Esophagus muscularis mucosa (tissue), 4 donors: ENCODE results near the gene PIK3R2. TPM values are rescaled to one million over a fixed set of nuclear protein-coding genes. Genes with fewer than 3 reads are reported as not detected.
A peak's percentile ranks its signal among the peaks of the same experiment; 100 is the strongest.
"Not testable (repeated sequence)": the region's sequence is repeated elsewhere in the genome, so short reads cannot be mapped to it uniquely, and the experiment has no call there.

Experiments used
- DNase-seq: peaks from one replicate; pipeline ENCODE4 v3.0.0-alpha.2; 2017; ENCODE audit errors: extremely low spot score
- H3K27ac ChIP-seq, 4 donors: fragments of 200-600 bp; sonication (generic); replicated peaks in 1 of 4; 1 replicate in 3 of 4; 2 replicates in 1 of 4; pipeline ENCODE4 v1.5.1; 2016 to 2019; ENCODE audit warnings: mild to moderate bottlenecking in 1 of 4
- H3K27me3 ChIP-seq, 4 donors: fragments of 200-600 bp; sonication (generic); one replicate each; pipeline versions ENCODE4 v1.5.1 to v1.6.0; 2016 to 2019
- H3K36me3 ChIP-seq, 4 donors: fragments of 200-600 bp; sonication (generic); one replicate each; pipeline ENCODE4 v1.5.1; 2016 to 2019
- H3K4me1 ChIP-seq, 4 donors: fragments of 200-600 bp; sonication (generic); one replicate each; pipeline ENCODE4 v1.5.1; 2016 to 2019
- H3K4me3 ChIP-seq, 4 donors: fragments of 200-600 bp; sonication (generic); 1 replicate in 2 of 4; 2 replicates in 2 of 4; pipeline ENCODE4 v1.5.1; 2016 to 2019; ENCODE audit warnings: mild to moderate bottlenecking in 4 of 4, moderate library complexity in 1 of 4
- H3K9me3 ChIP-seq, 4 donors: fragments of 200-600 bp; sonication (generic); 1 replicate in 3 of 4; 2 replicates in 1 of 4; pipeline ENCODE4 v1.5.1; 2016 to 2019
- EP300 ChIP-seq: sonication (generic); formaldehyde crosslinking; IDR thresholded peaks from one replicate; pipeline ENCODE4 v1.6.1; 2017; ENCODE audit warnings: antibody characterized with exemption
- POLR2A ChIP-seq: fragments of 450-650 bp; IDR thresholded peaks from one replicate; pipeline ENCODE4 v1.6.1; 2017; ENCODE audit warnings: antibody characterized with exemption, moderate library complexity, mild to moderate bottlenecking, low read depth
- POLR2AphosphoS5 ChIP-seq, 2 donors: sonication (generic); formaldehyde crosslinking; IDR thresholded peaks; one replicate each; pipeline ENCODE4 v1.6.1; 2017; ENCODE audit warnings: antibody characterized with exemption in 2 of 2
- WGBS: methylation state at CpG from one replicate; pipeline ENCODE4 v1.1.5; 2018; 5-methylcytosine and 5-hydroxymethylcytosine counted together
- intact Hi-C: fragments of 100-400 bp; cut with DNase I; formaldehyde crosslinking; loops from one replicate; pipeline ENCODE4 v1.15.1; 2023
- total RNA-seq, 4 donors: library from RNA; depleted of rRNA; stranded (reverse); fragments of >200 nt; gene quantifications; one replicate each; pipeline versions ENCODE4 v1.1.0 to v1.2.1, GENCODE V29; 2016
- TF ChIP-seq, protein P1 (sequence below), 3 experiments: fragments of 200-600 bp in 2 of 3; fragments of 450-650 bp in 1 of 3; sonication (generic) in 2 of 3; IDR thresholded peaks; one replicate each; pipeline ENCODE4 v1.5.1; 2017 to 2019; ENCODE audit warnings: antibody characterized with exemption in 3 of 3, mild to moderate bottlenecking in 2 of 3, moderate library complexity in 1 of 3

Gene PIK3R2
- total RNA-seq, 4 donors from 2014 or later: 4.2 to 32.2 (median 19.4) TPM

DNA sequence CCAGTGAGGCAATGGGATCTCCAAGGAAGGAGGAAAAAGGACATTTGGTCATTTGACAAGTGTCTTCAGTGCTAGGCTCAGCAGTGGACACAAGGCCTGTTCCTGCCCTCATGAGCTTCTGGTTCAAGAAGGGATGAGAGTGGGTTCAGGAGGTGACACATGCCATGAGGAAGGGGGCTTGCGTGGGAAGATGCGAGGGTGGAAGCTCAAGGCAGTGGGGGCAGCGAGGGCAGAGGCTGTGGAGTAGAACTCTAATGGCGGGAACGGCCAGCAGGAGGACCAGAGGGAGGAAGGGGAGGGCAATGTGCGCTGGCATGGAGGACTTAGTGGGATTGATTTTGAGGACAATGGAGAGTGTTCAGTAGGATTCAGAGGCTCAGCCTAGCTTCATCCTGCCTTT is 3.3 kb downstream of the PIK3R2 start:
- TF ChIP-seq EP300 (no peak), POLR2AphosphoS5 (IDR thresholded peaks at IDR 0.05) (no peak), POLR2A (no peak)
- TF ChIP-seq, protein P1, sequence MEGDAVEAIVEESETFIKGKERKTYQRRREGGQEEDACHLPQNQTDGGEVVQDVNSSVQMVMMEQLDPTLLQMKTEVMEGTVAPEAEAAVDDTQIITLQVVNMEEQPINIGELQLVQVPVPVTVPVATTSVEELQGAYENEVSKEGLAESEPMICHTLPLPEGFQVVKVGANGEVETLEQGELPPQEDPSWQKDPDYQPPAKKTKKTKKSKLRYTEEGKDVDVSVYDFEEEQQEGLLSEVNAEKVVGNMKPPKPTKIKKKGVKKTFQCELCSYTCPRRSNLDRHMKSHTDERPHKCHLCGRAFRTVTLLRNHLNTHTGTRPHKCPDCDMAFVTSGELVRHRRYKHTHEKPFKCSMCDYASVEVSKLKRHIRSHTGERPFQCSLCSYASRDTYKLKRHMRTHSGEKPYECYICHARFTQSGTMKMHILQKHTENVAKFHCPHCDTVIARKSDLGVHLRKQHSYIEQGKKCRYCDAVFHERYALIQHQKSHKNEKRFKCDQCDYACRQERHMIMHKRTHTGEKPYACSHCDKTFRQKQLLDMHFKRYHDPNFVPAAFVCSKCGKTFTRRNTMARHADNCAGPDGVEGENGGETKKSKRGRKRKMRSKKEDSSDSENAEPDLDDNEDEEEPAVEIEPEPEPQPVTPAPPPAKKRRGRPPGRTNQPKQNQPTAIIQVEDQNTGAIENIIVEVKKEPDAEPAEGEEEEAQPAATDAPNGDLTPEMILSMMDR (IDR thresholded peaks at IDR 0.05): no peak
- peaks cover 6 to 9% (median 8%) of the 10 kb centered on the region in 4 donors for H3K36me3 ChIP-seq
- no peak for DNase-seq
- peak overlapping the region; percentile 75 to 89 (median 81) for H3K27ac ChIP-seq
- peaks cover 51 to 73% (median 68%) of the 10 kb centered on the region in 4 donors for H3K4me1 ChIP-seq
- H3K9me3 ChIP-seq: no peaks in the 10 kb centered on the region
- intact Hi-C loops: loop anchor here (10.0 kb wide), 1 partner anchor 151 kb away; the partner anchor contains the start of gene ARRDC2
- H3K4me3 ChIP-seq: no peak overlapping the region
- no peaks in the 10 kb centered on the region for H3K27me3 ChIP-seq
- 90% methylated on average over 6 of the region's 6 CpGs for WGBS

DNA sequence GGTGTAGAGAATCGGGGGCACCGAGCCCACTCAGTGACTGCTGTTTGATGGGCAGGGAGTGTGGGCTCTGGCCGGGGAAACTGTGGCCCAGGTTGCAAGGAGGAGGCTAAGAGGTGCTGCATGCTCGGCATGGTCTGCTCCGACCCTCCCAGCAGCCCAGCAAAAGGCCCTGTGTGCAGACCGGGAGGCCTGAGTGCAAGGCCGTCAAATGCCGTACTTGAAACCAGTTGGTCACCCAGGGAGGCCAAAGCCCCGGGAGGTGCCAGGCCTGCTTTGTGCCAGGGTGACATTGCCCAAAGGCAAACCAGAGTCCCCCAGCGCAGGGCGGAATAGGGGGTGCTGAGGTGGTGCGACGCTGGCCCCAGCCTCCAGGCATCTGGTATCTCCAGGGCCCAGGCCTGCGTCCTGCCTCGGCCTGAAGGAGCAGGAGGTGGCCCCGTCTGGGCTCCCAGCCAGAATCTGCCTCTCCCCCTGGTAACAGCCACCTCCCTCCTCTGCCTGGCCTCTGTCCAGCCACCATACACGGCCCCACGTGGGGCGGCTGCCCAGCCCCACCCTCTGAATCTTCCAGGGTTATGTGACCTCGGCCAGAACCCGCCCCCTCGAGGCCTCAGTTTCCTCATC is 4.0 kb downstream of the PIK3R2 start:
- intact Hi-C loops: loop anchor here (10.0 kb wide), 1 partner anchor 152 kb away; the partner anchor contains the start of gene ARRDC2
- WGBS: 21% methylated on average over 20 of the region's 22 CpGs
- DNase-seq: no peak
- H3K4me1 ChIP-seq: peaks cover 51 to 73% (median 68%) of the 10 kb centered on the region in 4 donors
- H3K36me3 ChIP-seq: peaks cover 8 to 12% (median 8%) of the 10 kb centered on the region in 4 donors
- TF ChIP-seq EP300 (no peak), POLR2AphosphoS5 (IDR thresholded peaks at IDR 0.05) (peak; percentile 57 to 69)
- H3K9me3 ChIP-seq: no peaks in the 10 kb centered on the region
- H3K27me3 ChIP-seq: no peaks in the 10 kb centered on the region
- H3K27ac ChIP-seq: peak overlapping the region; percentile 75 to 89 (median 81)
- H3K4me3 ChIP-seq: no peak overlapping the region

DNA sequence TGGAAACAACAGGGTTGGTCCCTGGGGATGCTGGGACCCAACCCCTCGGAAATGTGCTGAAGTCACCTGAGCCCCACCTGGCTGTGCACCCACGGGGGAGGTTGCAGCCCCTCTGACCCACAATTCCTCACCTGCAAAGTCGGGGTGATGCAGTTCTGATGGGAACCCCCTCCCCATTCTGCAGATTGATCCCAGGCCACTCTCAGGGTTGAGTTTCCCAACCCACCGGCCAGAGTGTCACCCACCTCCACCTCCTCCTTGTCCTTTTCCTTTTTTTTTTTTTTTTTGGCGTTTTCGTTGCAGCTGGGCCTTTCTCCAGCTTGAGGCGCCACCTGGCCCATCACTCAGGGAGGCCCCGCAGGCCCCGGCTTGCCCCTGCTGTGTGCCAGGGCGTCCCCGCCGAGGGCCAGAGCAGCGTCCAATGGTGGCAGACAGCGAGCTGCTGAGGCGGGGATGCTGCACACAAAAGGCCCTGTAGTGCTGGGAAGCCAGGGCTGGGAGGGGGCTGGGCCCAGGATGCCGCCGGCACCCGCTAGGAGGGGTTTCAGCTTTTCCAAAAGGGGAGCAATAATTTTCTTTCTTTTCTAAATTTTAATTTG is 4.6 kb downstream of the PIK3R2 start:
- H3K36me3 ChIP-seq: peaks cover 8 to 18% (median 15%) of the 10 kb centered on the region in 4 donors
- no peaks in the 10 kb centered on the region for H3K27me3 ChIP-seq
- TF ChIP-seq POLR2A (no peak), EP300 (no peak), POLR2AphosphoS5 (IDR thresholded peaks at IDR 0.05) (no peak)
- TF ChIP-seq, protein P1 (IDR thresholded peaks at IDR 0.05): no peak
- H3K9me3 ChIP-seq: no peaks in the 10 kb centered on the region
- intact Hi-C loops: loop anchor here (10.0 kb wide), 1 partner anchor 153 kb away; the partner anchor contains the start of gene ARRDC2
- H3K4me1 ChIP-seq: peaks cover 50 to 76% (median 68%) of the 10 kb centered on the region in 4 donors
- no peak for DNase-seq
- H3K27ac ChIP-seq: peak overlapping the region; percentile 75 to 89 (median 81)
- H3K4me3 ChIP-seq: no peak overlapping the region
- WGBS: 36% methylated on average over 18 of the region's 18 CpGs

DNA sequence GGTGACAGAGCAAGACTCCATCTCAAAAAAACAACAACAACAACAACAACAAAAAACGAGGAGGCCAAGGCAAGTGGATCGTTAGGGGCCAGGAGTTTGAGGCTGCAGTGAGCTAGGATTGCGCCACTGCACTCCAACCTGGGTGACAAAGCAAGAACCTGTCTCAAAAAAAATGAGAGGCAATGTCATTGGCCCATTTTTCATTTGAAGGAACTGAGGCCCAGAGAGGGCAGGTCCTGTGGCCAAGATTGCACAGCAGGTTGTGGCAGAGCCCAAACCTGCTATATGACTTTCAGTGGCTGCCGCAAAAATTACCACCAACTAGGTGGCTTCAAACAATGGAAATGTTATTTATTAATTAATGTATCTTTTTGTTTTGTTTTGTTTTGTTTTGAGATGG is 5.5 kb downstream of the PIK3R2 start:
- TF ChIP-seq, protein P1 (IDR thresholded peaks at IDR 0.05): no peak
- TF ChIP-seq POLR2AphosphoS5 (IDR thresholded peaks at IDR 0.05) (no peak), POLR2A (no peak), EP300 (no peak)
- WGBS: 83% methylated on average over 4 of the region's 4 CpGs
- H3K27me3 ChIP-seq: no peaks in the 10 kb centered on the region
- peaks cover 50 to 76% (median 66%) of the 10 kb centered on the region in 4 donors for H3K4me1 ChIP-seq
- H3K4me3 ChIP-seq: no peak overlapping the region
- no peak for DNase-seq
- intact Hi-C loops: loop anchor here (10.0 kb wide), 1 partner anchor 154 kb away; the partner anchor contains the start of gene ARRDC2
- peak overlapping the region in 2 of 4 donors; percentile 75 to 76 for H3K27ac ChIP-seq
- H3K36me3 ChIP-seq: peaks cover 16 to 27% (median 24%) of the 10 kb centered on the region in 4 donors
- H3K9me3 ChIP-seq: no peaks in the 10 kb centered on the region

DNA sequence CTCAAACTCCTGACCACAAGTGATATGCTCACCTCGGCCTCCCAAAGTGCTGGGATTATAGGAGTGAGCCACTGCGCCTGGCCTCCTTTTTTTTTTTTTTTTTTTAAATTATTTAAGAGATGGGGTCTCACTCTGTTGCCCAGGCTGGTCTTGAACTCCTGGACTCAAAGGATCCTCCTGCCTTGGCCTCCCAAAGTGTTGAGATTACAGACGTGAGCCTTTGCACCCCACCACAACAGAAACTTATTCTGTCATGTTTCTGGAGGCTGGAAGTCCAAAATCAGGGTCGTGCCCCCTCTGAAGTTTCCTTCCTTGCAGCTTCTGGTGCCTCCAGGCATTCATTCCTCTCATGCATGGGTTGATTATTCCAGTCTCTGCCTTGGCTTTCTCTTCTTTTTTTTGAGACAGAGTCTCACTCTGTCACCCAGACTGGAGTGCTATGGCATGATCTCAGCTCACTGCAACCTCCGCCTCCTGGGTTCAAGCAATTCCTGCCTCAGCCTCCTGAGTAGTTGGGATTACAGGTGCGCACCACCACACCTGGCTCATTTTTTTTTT is 6.2 kb downstream of the PIK3R2 start:
- WGBS: 87% methylated on average over 6 of the region's 6 CpGs
- H3K4me3 ChIP-seq, H3K27me3 ChIP-seq, H3K9me3 ChIP-seq, DNase-seq, H3K27ac ChIP-seq: not testable (repeated sequence)
- peaks cover 22 to 34% (median 29%) of the 10 kb centered on the region in 4 donors for H3K36me3 ChIP-seq
- intact Hi-C loops: loop anchor here (10.0 kb wide), 1 partner anchor 154 kb away; the partner anchor contains the start of gene ARRDC2
- peaks cover 43 to 69% (median 60%) of the 10 kb centered on the region in 4 donors for H3K4me1 ChIP-seq
